SK-N-MC (cell line): ENCODE measurements around the gene DTYMK.

Experiments
- EZH2 ChIP-seq: fragments of 200-600 bp; sonication (generic); IDR thresholded peaks from one replicate; pipeline ENCODE4 v1.6.1; 2017; ENCODE audit warnings: antibody characterized with exemption
- FOXP2 ChIP-seq: optimal IDR thresholded peaks from 2 replicates; pipeline ENCODE3; 2011; ENCODE audit warnings: mild to moderate bottlenecking, moderate library complexity; ENCODE audit not compliant: insufficient read depth; ENCODE audit errors: extremely low read length, control extremely low read depth
- POLR2AphosphoS5 ChIP-seq: IDR thresholded peaks from 2 replicates; pipeline ENCODE4 v1.6.1; 2012; ENCODE audit warnings: mild to moderate bottlenecking, low read depth, low read length, borderline replicate concordance

- TF ChIP-seq POLR2AphosphoS5 (no peak), EZH2 (no peak), FOXP2 (no peak)
These were observed 53.1 kb downstream of the DTYMK start for GRCh38 chr2:241633561-241633960.
